Small intestine (tissue), 7 donors: ENCODE results near the gene RSPO3. TPM values are rescaled to one million over a fixed set of nuclear protein-coding genes. Genes with fewer than 3 reads are reported as not detected.

Experiments used
- DNase-seq, 2 donors: peaks; one replicate each; pipeline versions ENCODE4 v3.0.0 to v3.0.0-alpha.2; 2013
- FAIRE-seq: peaks from 2 replicates; lab custom pipeline; 2012; peaks lifted over from hg19 to GRCh38; lab: Jason Lieb, UNC
- H3K27ac ChIP-seq, 3 donors: one replicate each; pipeline ENCODE4 v1.5.1; 2013; ENCODE audit warnings: low read length in 2 of 3, mild to moderate bottlenecking in 2 of 3, control low read depth in 1 of 3, inconsistent platforms in 1 of 3, low read depth in 1 of 3, moderate library complexity in 1 of 3
- H3K27me3 ChIP-seq, 3 donors: one replicate each; pipeline ENCODE4 v1.6.1; 2013; ENCODE audit warnings: low read length in 3 of 3, inconsistent platforms in 1 of 3; ENCODE audit not compliant: control insufficient read depth in 3 of 3, insufficient read depth in 3 of 3
- H3K36me3 ChIP-seq, 3 donors: one replicate each; pipeline ENCODE4 v1.6.1; 2013; ENCODE audit warnings: low read length in 3 of 3, inconsistent platforms in 1 of 3, low read depth in 1 of 3, mild to moderate bottlenecking in 1 of 3, moderate library complexity in 1 of 3; ENCODE audit not compliant: control insufficient read depth in 3 of 3, insufficient read depth in 2 of 3
- H3K4me1 ChIP-seq, 3 donors: one replicate each; pipeline ENCODE4 v1.6.1; 2013; ENCODE audit warnings: low read length in 2 of 3, inconsistent platforms in 1 of 3, low read depth in 1 of 3, mild to moderate bottlenecking in 1 of 3, moderate library complexity in 1 of 3; ENCODE audit not compliant: control insufficient read depth in 3 of 3, insufficient read depth in 2 of 3
- H3K4me3 ChIP-seq, 3 donors: one replicate each; pipeline ENCODE4 v1.5.1; 2013; ENCODE audit warnings: low read length in 3 of 3, control low read depth in 1 of 3, inconsistent platforms in 1 of 3, low read depth in 1 of 3, mild to moderate bottlenecking in 1 of 3, moderate library complexity in 1 of 3
- H3K9me3 ChIP-seq, 2 donors: one replicate each; pipeline ENCODE4 v1.6.1; 2013; ENCODE audit warnings: low read depth in 1 of 2, low read length in 1 of 2; ENCODE audit not compliant: control insufficient read depth in 2 of 2, insufficient read depth in 1 of 2
- WGBS, 3 donors: extraction: QIAGEN DNeasy Blood & Tissue Kit; methylation state at CpG; one replicate each; pipeline ENCODE4 v1.1.7; 2013; 5-methylcytosine and 5-hydroxymethylcytosine counted together
- polyA plus RNA-seq, 4 donors: library from polyadenylated mRNA; stranded (reverse) in 3 of 4; unstranded in 1 of 4; fragments of 200-250 nt in 3 of 4; fragments of 120-200 nt in 1 of 4; gene quantifications; one replicate each; pipeline versions ENCODE4 v1.2.1 to v1.2.3, GENCODE V29; 2013
- donor health status: healthy with polysubstance abuse.
- donor health status: control.
- donor health status: control.
- donor health status: Bipolar disorder and iron deficiency.
- donor health status: healthy.

Gene RSPO3
- polyA plus RNA-seq, 4 donors, result 0.54 to 6.7 (median 1.6) TPM; not detected in 1

DNA sequence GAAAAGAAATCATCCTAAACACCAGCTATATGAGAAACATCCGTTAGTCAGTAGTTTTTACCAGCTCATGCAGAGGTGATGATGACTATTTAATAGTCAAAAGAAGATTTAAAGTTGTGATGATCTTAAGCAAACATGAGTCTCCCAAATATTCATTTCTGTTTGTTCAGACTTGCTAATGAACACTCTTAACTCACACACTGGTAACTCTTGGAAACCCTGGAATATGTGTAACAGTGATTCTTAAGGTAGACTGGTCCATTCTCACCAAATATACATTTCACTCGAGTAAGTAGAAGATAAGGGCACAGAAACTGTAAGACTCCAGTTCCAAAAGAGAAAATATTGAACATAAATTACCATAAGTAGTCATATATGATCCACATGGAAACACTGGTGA is 29.1 kb downstream of the RSPO3 start:
- Histone ChIP-seq H3K36me3 (no peaks in the 10 kb centered on the region), H3K27ac (no peak overlapping the region), H3K4me3 (no peak overlapping the region), H3K9me3 (no peaks in the 10 kb centered on the region), H3K4me1 (no peaks in the 10 kb centered on the region), H3K27me3 (no peaks in the 10 kb centered on the region)
- FAIRE-seq (no peak), DNase-seq (no peak)
- WGBS, 3 donors, result 58 to 78% (median 65%) methylated on average over 2 of the region's 2 CpGs

DNA sequence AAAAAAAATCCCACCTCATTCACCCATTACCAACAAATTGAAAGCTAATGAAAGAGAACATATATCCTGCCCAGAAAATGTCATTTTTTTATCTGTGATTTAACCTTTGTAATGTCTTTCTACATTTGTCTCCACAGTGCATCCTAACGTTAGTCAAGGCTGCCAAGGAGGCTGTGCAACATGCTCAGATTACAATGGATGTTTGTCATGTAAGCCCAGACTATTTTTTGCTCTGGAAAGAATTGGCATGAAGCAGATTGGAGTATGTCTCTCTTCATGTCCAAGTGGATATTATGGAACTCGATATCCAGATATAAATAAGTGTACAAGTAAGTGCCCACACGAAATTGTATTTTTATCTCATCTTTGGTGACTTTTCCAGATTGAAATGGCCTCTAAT is 30.0 kb downstream of the RSPO3 start:
- no peaks in the 10 kb centered on the region for H3K36me3 ChIP-seq
- 22 to 36% (median 30%) methylated on average over 3 of the region's 3 CpGs for WGBS, 3 donors
- no peaks in the 10 kb centered on the region for H3K9me3 ChIP-seq
- no peaks in the 10 kb centered on the region for H3K27me3 ChIP-seq
- FAIRE-seq, result no peak
- H3K4me1 ChIP-seq, result no peaks in the 10 kb centered on the region
- no peak overlapping the region for H3K4me3 ChIP-seq
- DNase-seq, result no peak
- no peak overlapping the region for H3K27ac ChIP-seq

GRCh38 chr6:127154509-127154908 is 36.0 kb downstream of the RSPO3 start:
- Histone ChIP-seq H3K4me1 (no peaks in the 10 kb centered on the region), H3K36me3 (no peaks in the 10 kb centered on the region), H3K9me3 (no peaks in the 10 kb centered on the region), H3K27ac (no peak overlapping the region), H3K4me3 (no peak overlapping the region), H3K27me3 (no peaks in the 10 kb centered on the region)
- WGBS, 3 donors, result 89 to 94% (median 92%) methylated on average over 3 of the region's 3 CpGs
- DNase-seq, result no peak
- no peak for FAIRE-seq

DNA sequence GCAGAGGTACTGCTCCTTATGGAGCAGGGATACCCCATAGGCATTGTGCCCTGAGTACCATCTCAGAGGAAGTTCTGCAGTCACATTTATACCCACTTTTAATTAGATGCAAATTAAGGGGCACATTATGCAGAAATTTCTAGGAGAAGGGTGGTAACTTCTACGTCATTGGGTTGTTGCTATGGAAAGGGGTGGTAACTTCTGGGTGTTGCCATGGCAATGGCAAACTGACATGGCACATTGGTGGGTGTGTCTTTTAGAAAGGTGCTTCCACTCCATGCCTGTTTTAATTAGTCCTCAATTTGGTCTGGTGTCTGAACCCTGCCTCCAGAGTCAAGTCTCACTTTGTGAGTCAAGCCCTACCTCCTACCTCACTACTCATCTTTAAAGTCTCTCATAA is 42.0 kb downstream of the RSPO3 start:
- H3K27ac ChIP-seq, result no peak overlapping the region
- no peak for DNase-seq
- WGBS, 3 donors, result 63 to 80% (median 73%) methylated on average over 1 of the region's 1 CpG
- no peak overlapping the region for H3K4me3 ChIP-seq
- no peaks in the 10 kb centered on the region for H3K36me3 ChIP-seq
- FAIRE-seq, result no peak
- no peaks in the 10 kb centered on the region for H3K9me3 ChIP-seq
- H3K4me1 ChIP-seq, result no peaks in the 10 kb centered on the region
- no peaks in the 10 kb centered on the region for H3K27me3 ChIP-seq

DNA sequence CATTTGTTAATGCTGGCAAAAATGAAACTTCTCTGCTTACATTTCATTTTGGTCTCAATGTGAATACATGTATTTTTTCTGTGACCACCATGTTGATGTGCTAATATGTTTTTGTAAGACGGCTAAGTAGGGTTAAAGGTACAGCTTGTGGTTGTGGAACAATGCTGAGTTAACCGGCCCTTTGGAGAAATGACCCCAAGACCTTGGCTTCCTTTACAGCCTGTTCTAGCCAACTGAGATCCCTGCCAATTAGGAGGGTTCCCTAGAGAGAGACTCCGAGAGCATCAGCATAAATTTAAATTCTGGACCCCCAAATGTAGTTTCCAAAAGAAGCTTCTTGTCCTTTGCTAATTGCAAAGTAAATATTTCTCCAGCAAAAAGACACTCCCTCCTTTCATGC is 44.4 kb downstream of the RSPO3 start:
- no peak overlapping the region for H3K27ac ChIP-seq
- H3K9me3 ChIP-seq, result no peaks in the 10 kb centered on the region
- no peak for FAIRE-seq
- no peaks in the 10 kb centered on the region for H3K4me1 ChIP-seq
- no peaks in the 10 kb centered on the region for H3K27me3 ChIP-seq
- H3K36me3 ChIP-seq, result no peaks in the 10 kb centered on the region
- 47 to 66% (median 58%) methylated on average over 3 of the region's 3 CpGs for WGBS, 3 donors
- no peak overlapping the region for H3K4me3 ChIP-seq
- DNase-seq, result no peak

DNA sequence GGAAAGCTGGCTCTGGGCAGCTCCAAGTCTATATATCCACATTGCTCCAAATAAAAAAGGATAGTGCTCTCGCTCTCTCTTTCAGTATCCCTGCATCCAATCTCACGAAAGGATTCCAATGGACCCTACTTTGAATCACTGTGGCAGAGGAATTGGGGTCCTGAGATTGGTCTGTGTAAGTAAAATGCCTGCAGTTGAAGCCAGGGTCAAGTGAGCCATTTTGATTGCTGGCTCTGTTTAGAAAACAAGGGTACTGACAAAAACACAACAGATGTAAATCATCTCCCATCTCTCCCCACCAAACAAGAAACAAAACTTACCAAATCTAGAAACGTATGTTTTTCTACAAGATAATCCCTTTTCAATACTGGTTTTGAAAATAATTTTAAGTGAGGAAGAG is 45.6 kb downstream of the RSPO3 start:
- FAIRE-seq, result no peak
- no peak for DNase-seq
- no peaks in the 10 kb centered on the region for H3K27me3 ChIP-seq
- H3K4me3 ChIP-seq, result no peak overlapping the region
- H3K9me3 ChIP-seq, result no peaks in the 10 kb centered on the region
- H3K36me3 ChIP-seq, result no peaks in the 10 kb centered on the region
- no peak overlapping the region for H3K27ac ChIP-seq
- WGBS, 3 donors, result 53 to 71% (median 54%) methylated on average over 3 of the region's 3 CpGs
- H3K4me1 ChIP-seq, result no peaks in the 10 kb centered on the region

DNA sequence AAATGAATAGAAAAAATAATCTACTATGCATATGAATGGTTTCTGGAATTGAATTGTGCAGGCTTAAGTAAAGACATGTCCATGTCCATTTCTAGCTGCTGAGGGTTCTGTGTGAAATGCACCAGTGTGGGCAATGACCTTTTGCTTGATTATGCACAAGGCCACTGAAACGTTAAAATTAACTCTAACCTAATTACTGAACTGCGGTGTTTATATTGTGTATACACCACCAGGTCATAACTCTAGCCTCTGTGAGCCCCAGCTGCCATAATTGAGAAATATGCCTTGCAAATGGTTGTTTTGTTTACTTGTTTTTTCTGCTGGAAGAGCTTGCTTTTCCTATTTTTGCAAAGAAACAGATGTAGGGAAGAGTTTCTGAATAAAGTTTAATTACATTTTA is 46.1 kb downstream of the RSPO3 start:
- WGBS, 3 donors, result 52 to 68% (median 58%) methylated on average over 2 of the region's 2 CpGs
- FAIRE-seq (no peak), DNase-seq (no peak)
- Histone ChIP-seq H3K27me3 (no peaks in the 10 kb centered on the region), H3K4me3 (no peak overlapping the region), H3K9me3 (no peaks in the 10 kb centered on the region), H3K27ac (no peak overlapping the region), H3K36me3 (no peaks in the 10 kb centered on the region), H3K4me1 (no peaks in the 10 kb centered on the region)

DNA sequence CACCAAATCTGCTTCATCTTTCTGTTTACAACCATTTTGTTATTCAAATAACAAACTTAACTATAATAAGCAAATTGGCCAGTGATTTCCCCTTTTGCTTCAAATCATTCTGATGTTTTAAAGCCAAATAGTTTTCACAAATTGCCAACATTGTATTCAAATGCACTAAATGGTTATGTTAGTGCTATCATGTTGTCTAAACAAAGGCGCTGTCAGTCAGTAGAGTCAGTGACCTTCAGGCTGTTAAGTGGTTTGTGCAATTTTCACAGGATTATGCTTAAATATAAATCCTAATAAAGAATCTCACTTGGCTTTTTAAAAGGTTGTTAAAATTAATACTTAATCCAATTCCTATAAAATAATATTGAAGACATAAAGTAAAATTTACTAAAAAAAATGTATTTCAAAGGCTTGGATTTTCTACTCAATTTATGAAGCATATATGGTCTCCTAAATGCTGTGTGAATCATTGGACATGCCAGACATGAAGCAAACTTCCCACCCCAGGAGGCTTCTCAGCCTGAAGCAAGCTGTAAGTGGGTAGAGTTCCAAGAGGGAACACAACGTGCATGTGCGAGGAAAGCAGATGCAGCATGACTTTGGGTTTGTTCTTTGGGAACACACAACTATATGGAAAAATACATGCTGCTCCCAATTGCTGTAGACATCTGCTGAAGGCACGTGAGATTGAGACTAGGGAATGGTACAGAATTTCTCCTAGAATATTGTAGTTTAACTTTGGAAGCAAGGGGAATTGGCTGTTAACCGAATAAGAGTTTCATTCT is 54.9 kb downstream of the RSPO3 start:
- Histone ChIP-seq H3K4me3 (no peak overlapping the region), H3K4me1 (no peaks in the 10 kb centered on the region), H3K9me3 (no peaks in the 10 kb centered on the region), H3K27ac (no peak overlapping the region), H3K27me3 (no peaks in the 10 kb centered on the region), H3K36me3 (no peaks in the 10 kb centered on the region)
- DNase-seq (no peak), FAIRE-seq (no peak)
- WGBS, 3 donors, result 65 to 77% (median 75%) methylated on average over 5 of the region's 5 CpGs

DNA sequence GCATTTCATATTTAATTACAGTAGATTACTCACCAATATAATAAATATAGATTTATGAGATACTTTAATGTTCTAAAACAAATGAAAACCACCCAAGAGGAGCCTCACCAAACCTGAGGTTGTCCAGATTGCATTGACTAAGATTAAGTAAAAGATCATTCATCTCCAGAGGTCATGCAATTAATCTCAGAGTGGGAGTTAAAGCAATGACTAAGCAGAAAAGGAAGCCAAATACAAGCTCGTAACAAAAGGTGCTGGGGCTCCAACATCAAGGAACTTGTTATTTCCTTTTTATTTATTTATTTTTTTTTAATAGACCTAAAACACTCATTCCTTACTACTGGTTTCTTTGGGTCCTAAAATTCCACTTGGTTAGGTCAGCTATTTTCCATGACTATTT is 57.7 kb downstream of the RSPO3 start:
- H3K27me3 ChIP-seq, result no peaks in the 10 kb centered on the region
- no peaks in the 10 kb centered on the region for H3K36me3 ChIP-seq
- no peak overlapping the region for H3K4me3 ChIP-seq
- H3K27ac ChIP-seq, result no peak overlapping the region
- FAIRE-seq (no peak), DNase-seq (no peak)
- H3K9me3 ChIP-seq, result no peaks in the 10 kb centered on the region
- no peaks in the 10 kb centered on the region for H3K4me1 ChIP-seq
- WGBS, 3 donors, result 26 to 36% (median 32%) methylated on average over 1 of the region's 1 CpG
